Progenitor cell of endocrine pancreas (in vitro differentiated cells): Measurements from ENCODE around the gene CAPRIN1. TPM values are rescaled to one million over a fixed set of nuclear protein-coding genes. Genes with fewer than 3 reads are reported as not detected.

ENCODE experiments used
- DNase-seq: peaks from one replicate; pipeline ENCODE4 v3.0.0; 2021; ENCODE audit warnings: low spot score; ENCODE audit not compliant: unreplicated experiment
- H3K27ac Mint-ChIP-seq: 2 replicates; pipeline ENCODE4 v1.8.0; 2021; ENCODE audit warnings: mild to moderate bottlenecking, moderate library complexity, mixed read lengths
- H3K27me3 Mint-ChIP-seq: 2 replicates; pipeline ENCODE4 v1.8.0; 2021; ENCODE audit warnings: mixed read lengths
- H3K36me3 Mint-ChIP-seq: 2 replicates; pipeline ENCODE4 v1.8.0; 2022; ENCODE audit warnings: mixed read lengths; ENCODE audit not compliant: insufficient read depth
- H3K4me1 Mint-ChIP-seq: 2 replicates; pipeline ENCODE4 v1.8.0; 2021; ENCODE audit warnings: low read depth, mixed read lengths
- H3K4me3 Mint-ChIP-seq: 2 replicates; pipeline ENCODE4 v1.8.0; 2021; ENCODE audit warnings: low read depth, mild to moderate bottlenecking, moderate library complexity, mixed read lengths
- H3K9me3 Mint-ChIP-seq: 2 replicates; pipeline ENCODE4 v1.8.0; 2021; ENCODE audit warnings: low read depth, mixed read lengths
- CTCF ChIP-seq: fragments of 200-600 bp; sonication (generic); IDR thresholded peaks from one replicate; pipeline ENCODE4 v1.5.0; 2021; ENCODE audit warnings: antibody characterized with exemption, mild to moderate bottlenecking; ENCODE audit not compliant: unreplicated experiment
- total RNA-seq: library from RNA; stranded (reverse); gene quantifications from 2 replicates; pipeline ENCODE4 v1.2.1, GENCODE V29; 2021

The CAPRIN1 gene
- total RNA-seq, 1 donor from 2014 or later, result 325 TPM

- TF ChIP-seq CTCF, result no peak
- H3K4me3 Mint-ChIP-seq, result no peak overlapping the region
- no peak overlapping the region for H3K27ac Mint-ChIP-seq
- no peak for DNase-seq
- H3K4me1 Mint-ChIP-seq, result peaks cover 11% of the 10 kb centered on the region
- no peaks in the 10 kb centered on the region for H3K36me3 Mint-ChIP-seq
- no peaks in the 10 kb centered on the region for H3K27me3 Mint-ChIP-seq
- H3K9me3 Mint-ChIP-seq, result no peaks in the 10 kb centered on the region
These were observed 22.4 kb upstream of the CAPRIN1 start for GRCh38 chr11:34029176-34029575.

GRCh38 chr11:34030382-34030781 lies 21.1 kb upstream of the CAPRIN1 start:
- H3K27me3 Mint-ChIP-seq, result no peaks in the 10 kb centered on the region
- no peaks in the 10 kb centered on the region for H3K9me3 Mint-ChIP-seq
- no peak overlapping the region for H3K27ac Mint-ChIP-seq
- peaks cover 8% of the 10 kb centered on the region for H3K4me1 Mint-ChIP-seq
- no peak overlapping the region for H3K4me3 Mint-ChIP-seq
- no peaks in the 10 kb centered on the region for H3K36me3 Mint-ChIP-seq
- no peak for TF ChIP-seq CTCF
- no peak for DNase-seq

- no peaks in the 10 kb centered on the region for H3K36me3 Mint-ChIP-seq
- no peaks in the 10 kb centered on the region for H3K9me3 Mint-ChIP-seq
- TF ChIP-seq CTCF, result no peak
- H3K4me1 Mint-ChIP-seq, result peaks cover 2% of the 10 kb centered on the region
- H3K27ac Mint-ChIP-seq, result no peak overlapping the region
- DNase-seq, result no peak
- H3K4me3 Mint-ChIP-seq, result no peak overlapping the region
- no peaks in the 10 kb centered on the region for H3K27me3 Mint-ChIP-seq
These were observed 18.1 kb upstream of the CAPRIN1 start for GRCh38 chr11:34033399-34033798.

GRCh38 chr11:34034053-34034452 lies 17.5 kb upstream of the CAPRIN1 start:
- Mint-ChIP-seq H3K4me1 (peaks cover 2% of the 10 kb centered on the region), H3K27ac (no peak overlapping the region), H3K4me3 (no peak overlapping the region), H3K27me3 (no peaks in the 10 kb centered on the region), H3K36me3 (no peaks in the 10 kb centered on the region), H3K9me3 (no peaks in the 10 kb centered on the region)
- no peak for TF ChIP-seq CTCF
- no peak for DNase-seq

GRCh38 chr11:34036456-34036855 lies 15.1 kb upstream of the CAPRIN1 start:
- no peak overlapping the region for H3K4me3 Mint-ChIP-seq
- DNase-seq, result no peak
- H3K27me3 Mint-ChIP-seq, result no peaks in the 10 kb centered on the region
- no peak overlapping the region for H3K27ac Mint-ChIP-seq
- H3K4me1 Mint-ChIP-seq, result peaks cover 2% of the 10 kb centered on the region
- no peak for TF ChIP-seq CTCF
- no peaks in the 10 kb centered on the region for H3K36me3 Mint-ChIP-seq
- H3K9me3 Mint-ChIP-seq, result no peaks in the 10 kb centered on the region
